ENCODE measurements around the gene PTPRN2.

- TF ChIP-seq CTCF (IDR thresholded peaks at IDR 0.05 in 2 of 3, conservative IDR thresholded peaks at IDR 0.05 in 1 of 3; ENCODE audit: borderline replicate concordance in 1 of 3, insufficient read depth in 1 of 3, low read depth in 2 of 3, low read length in 2 of 3) = no peak
- no peak for TF ChIP-seq RAD21 (IDR thresholded peaks at IDR 0.05; ENCODE audit: low read depth)
- TF ChIP-seq POLR2AphosphoS5 (IDR thresholded peaks at IDR 0.05; ENCODE audit: low read depth, low read length) = no peak
Measured at GRCh38 chr7:158077151-158077840, 510.3 kb downstream of the PTPRN2 start.
